ENCODE data around the gene CYP4F8. TPM values are rescaled to one million over a fixed set of nuclear protein-coding genes. Genes with fewer than 3 reads are reported as not detected.

The CYP4F8 gene
- total and polyA plus RNA-seq, 9 of the 15 experiments (the other 6 are each of a cell fraction or from before 2014, with no cell fraction given), result not detected

DNA sequence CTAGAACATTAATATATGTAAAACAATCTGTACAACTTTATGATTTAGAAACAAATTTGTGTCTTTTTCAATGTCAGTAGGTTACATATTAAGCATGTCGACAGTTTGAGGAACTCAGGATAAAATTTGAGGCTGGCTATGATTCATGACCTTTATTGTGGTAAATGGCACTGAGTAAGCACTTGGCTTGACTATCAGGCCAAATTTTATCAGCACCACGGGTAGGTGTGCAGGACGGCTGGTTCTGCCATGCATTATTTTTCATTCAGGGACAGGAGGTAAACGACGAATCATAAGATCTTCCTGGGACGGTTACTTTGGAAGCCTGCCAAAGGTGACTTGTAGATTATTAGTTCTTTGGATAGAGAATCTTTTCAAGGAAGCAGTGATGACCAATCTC lies 19.9 kb upstream of the CYP4F8 start (continued):
- TF ChIP-seq CHD7 (IDR thresholded peaks at IDR 0.05; ENCODE audit: low read depth, low read length) (no peak), ZNF354B (CRISPR knock-in tag; IDR thresholded peaks at IDR 0.05) (no peak), CXXC5 (CRISPR knock-in tag; IDR thresholded peaks at IDR 0.05) (no peak), ZNF121 (CRISPR knock-in tag; conservative IDR thresholded peaks at IDR 0.05) (no peak), SMARCB1 (IDR thresholded peaks at IDR 0.05; ENCODE audit: insufficient read length, low read depth) (no peak), NCOA6 (IDR thresholded peaks at IDR 0.05) (no peak), RBM14 (IDR thresholded peaks at IDR 0.05; ENCODE audit: borderline replicate concordance, insufficient read depth, low read depth, low read length) (no peak), ZNF444 (CRISPR knock-in tag; IDR thresholded peaks at IDR 0.05) (no peak), FOSL1 (tag; conservative IDR thresholded peaks at IDR 0.05) (no peak), HMG20A (CRISPR knock-in tag; conservative IDR thresholded peaks at IDR 0.05) (no peak), MTA3 (IDR thresholded peaks at IDR 0.05; ENCODE audit: borderline replicate concordance) (no peak), SMARCC2 (IDR thresholded peaks at IDR 0.05; ENCODE audit: low read depth) (no peak)
